Tongue (tissue), 2 donors: ENCODE results near the gene SLIT3. TPM values are rescaled to one million over a fixed set of nuclear protein-coding genes. Genes with fewer than 3 reads are reported as not detected.

Experiments used
- DNase-seq: peaks from one replicate; pipeline ENCODE4 v3.0.0-alpha.2; 2015
- total RNA-seq: library from RNA; depleted of rRNA; stranded (reverse); fragments of >200 nt; gene quantifications from one replicate; pipeline ENCODE4 v1.2.3, GENCODE V29; 2014

SLIT3 gene
- total RNA-seq, 1 donor from 2014 or later, result 21.4 TPM

DNA sequence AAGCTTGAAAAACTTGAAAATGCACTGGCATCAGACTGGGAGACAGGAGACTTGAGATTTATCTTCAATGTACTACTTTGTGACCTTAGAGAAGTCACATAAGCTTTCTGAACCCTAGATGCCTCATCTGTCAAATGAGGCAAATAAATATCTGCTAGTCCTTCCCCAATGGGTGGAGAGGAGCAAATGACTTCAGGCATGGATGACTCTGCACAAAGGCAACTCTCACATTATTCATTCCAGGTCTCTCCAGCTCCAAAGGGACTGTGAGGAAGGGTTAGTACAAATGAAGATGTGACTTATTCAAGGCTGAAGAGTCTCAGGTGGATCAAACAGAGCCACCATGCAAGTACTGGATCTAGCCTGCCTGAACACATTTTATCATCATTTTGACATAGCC lies 228.7 kb downstream of the SLIT3 start:
- DNase-seq, result no peak

GRCh38 chr5:169070413-169070812 lies 230.5 kb downstream of the SLIT3 start:
- no peak for DNase-seq

DNA sequence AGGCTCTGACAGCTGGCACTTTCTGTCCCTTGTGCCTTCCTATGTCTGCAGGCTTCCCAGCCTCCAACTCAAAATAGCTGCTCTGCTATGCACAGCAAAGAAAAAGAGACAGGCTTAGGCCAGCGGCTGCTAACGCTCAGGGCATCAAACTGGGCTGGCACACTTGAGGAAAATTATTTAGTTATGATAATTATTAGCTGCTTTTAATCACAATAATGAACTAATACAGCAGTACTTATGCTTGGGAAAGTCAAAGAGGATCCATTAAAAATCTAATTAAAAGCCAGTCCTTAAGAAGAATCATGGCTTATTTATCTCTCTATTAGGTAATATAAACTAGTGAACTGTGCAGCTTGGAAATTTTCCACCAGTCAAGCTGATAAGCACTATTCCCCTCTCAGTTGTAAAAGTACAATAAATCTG lies 233.2 kb downstream of the SLIT3 start:
- peak; percentile 22 for DNase-seq

DNA sequence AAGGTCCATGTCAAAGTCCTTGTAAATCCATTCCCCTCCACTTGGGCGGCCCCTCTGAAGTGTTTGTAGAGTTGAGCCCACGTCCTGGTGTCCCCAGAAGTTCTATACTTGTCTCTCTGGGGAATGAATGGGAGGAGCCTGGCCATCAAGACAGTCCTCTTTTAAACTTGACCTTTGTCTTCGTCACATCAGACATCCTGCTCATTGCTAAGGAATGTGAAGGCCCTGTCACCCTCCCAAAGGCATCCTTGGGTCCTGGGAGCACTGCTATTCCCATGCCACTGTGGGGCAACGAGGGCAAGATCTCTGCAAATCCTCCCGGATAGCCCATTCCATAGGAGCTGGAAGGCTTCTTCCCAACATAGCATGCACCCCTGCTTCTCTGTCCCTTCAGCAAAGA lies 235.5 kb downstream of the SLIT3 start:
- DNase-seq, result no peak

- DNase-seq, result peak; percentile 65
These were observed 236.8 kb downstream of the SLIT3 start for GRCh38 chr5:169064093-169064492.

DNA sequence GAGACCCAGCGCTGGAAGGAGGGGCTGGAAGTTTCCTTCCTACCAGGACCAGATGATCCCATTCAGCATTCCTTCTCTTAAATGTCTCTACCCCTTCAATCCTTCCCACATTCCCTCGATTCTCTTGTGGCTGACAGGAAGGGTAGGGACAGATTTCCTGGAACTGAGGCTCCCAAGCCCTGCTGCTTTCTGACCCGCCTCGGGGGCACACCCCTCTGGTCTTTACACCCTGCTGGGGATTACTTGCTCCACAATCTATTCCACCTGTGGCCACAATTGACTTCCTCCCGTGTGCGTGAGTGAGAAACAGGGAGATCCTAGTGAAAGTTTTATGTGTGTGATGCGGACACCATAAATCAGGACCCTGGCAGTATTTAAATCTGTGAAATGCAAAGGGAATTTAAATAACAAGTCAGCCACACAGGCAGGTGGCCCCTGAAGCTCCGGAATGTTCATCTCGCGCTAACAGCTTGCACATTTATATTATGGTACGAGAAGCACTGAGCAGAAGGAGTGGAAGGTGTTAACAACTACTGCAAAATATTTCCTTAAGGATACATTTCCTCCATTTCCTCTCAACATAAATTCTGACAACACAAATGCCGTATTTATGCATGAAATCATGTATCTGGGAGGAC lies 237.5 kb downstream of the SLIT3 start:
- DNase-seq, result no peak

DNA sequence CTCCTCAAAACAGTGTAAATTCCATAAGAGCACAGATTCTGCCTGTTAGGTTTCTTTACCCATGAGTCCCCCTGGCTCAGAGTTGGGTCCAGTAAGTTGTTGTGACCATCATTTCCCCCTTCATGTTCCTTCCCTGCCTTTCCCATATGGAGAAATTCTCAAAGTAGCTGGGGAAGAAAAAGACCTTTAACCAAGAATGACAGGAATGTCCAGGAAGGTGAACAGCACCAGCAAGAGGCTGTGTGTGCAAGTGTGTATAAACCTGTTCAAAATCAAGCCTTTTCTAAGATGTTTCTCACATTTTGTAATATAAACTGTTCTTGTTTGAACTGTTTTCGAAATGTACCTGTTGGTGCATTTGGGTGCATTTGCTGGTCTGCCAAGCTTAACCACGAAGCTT lies 238.2 kb downstream of the SLIT3 start:
- DNase-seq, result no peak

DNA sequence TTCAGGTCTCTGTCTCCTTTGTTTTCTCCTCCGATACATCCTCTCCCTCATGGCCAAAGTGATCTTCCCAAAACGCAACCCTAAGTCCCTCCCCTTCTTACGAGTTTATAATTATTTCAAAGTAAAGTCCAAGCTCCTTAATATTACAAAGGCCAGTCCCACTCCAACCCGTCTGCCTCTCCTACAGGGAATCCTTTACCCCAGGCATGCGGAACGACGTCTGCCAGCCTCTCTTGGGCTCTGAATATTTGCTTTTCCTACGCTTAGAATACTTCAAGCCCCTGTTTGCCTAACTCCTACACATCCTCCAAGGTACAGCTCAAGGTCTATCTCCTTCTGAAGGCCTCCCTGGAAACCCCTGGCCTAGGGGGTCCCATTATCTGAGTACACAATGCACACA lies 246.4 kb downstream of the SLIT3 start:
- DNase-seq, result no peak

DNA sequence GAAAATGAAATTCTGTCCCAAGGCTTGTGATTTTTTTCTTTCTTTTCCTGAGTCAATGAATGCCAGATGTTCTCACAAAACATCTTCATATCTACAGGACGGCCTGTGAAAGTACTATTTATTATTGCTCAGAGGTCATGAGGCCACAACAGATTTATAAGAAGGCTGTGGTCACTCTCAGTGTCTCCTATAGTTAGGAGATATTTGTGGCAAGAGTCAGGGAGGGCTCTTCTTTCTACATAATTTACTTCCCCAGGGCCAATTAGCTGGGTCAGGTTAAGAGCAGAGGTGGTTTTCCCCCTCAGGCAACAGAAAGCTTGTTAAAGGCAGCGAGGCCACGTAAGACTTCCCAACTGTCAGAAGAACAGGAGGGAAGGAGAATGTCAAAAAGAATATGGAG lies 248.7 kb downstream of the SLIT3 start:
- DNase-seq, result no peak

DNA sequence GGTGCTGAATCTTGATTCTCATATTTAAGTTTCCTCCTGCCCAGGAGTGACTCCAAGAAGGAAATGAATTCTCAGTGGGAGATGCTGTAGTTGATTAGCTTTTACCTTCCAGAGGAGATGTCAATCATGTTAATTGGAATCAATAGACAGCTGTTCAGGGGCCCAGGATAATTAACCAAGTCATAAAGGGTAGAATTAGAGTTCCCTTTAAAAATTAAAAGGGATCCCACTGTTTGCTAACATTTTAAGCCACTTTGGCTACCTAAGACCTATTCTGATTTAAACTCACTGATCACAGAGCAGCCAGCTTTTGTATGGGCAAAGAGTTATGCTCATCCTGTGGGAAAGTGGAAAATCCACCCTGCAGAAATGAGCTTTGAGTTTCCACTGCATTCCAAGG lies 249.6 kb downstream of the SLIT3 start:
- no peak for DNase-seq

- no peak for DNase-seq
These were observed 250.3 kb downstream of the SLIT3 start for GRCh38 chr5:169050636-169051035.

- no peak for DNase-seq
These were observed 250.8 kb downstream of the SLIT3 start for GRCh38 chr5:169050146-169050571.

DNA sequence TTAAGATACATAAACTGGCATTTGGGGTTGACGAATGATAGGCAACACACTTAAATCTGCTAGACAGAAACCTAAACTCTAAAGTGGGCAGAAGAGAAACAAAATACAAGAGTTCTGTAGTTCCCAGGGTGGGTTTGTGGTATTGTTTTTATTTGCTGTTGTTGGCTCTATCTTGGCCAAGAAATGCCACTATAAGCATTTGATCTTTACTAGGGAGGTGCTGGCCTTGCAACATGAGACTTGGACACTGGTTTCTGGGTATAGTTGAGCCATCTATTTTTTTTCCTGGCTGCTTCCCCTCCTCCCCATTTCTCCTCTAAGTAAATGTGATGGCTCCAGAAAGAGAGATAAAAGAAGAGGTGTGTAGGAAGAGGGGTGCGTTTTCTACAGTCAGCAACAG lies 251.2 kb downstream of the SLIT3 start:
- no peak for DNase-seq

DNA sequence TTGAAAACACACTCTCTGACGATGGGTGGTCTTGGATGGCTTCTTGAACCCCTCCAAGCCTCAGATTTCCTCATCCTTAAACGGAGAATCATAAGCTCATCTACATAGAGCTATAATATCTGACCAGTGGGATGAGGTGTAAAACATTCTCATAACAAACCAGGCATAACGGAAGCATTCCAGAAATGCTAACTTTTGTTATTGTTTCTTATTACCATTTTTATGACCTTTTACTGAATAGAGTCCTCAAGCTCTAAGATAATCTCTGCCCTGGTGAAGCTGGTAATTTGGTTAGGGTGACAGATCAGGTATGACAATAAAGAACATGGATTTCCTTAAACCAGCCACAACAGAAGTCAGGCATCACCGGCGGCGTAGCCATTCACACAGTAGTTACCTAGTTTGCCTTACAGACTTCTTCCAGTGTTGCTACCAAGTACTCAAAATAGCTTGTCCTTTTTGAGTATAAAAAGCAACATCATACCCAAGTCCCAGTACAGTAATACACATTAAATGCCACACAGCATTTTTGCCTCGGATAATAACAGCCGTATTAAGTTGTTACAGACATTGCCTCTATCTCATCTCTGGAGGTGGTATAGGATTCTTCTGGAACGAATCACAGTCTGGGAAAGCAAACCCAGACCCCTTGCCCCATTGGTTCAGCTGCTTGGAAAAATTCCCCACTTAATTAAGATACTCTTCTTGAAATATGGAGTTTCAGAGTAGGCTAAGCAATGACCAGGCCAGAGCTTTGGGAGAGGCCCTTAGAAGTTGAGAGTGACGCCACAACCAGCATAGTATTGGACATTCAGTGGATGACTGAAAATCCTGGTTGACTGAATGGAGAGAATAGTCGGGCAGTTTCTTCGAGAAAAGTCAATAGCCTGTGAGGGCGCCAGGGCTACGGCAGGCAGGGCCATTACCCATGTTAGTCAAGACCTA lies 252.5 kb downstream of the SLIT3 start:
- DNase-seq, result no peak

DNA sequence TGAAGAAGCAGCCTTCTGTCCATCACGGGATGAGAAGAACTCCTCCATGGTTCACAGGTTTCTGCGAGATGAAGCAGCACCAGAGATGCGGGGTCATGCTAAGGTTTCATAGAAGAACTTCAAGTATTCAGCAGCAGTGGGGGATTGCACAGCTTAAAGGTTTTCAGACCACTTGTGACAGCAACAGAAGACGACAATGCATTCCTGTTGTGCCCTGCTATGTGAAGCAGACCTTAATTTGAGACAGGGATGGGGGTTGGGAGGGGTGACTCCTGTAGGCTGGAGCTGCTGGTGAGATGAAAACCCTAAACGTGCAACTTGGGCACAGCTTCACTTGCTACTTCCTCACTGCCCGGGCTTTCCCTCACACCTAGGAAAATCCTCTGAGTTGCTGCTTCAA lies 256.0 kb downstream of the SLIT3 start:
- no peak for DNase-seq

GRCh38 chr5:169041180-169041579 lies 259.8 kb downstream of the SLIT3 start:
- no peak for DNase-seq

DNA sequence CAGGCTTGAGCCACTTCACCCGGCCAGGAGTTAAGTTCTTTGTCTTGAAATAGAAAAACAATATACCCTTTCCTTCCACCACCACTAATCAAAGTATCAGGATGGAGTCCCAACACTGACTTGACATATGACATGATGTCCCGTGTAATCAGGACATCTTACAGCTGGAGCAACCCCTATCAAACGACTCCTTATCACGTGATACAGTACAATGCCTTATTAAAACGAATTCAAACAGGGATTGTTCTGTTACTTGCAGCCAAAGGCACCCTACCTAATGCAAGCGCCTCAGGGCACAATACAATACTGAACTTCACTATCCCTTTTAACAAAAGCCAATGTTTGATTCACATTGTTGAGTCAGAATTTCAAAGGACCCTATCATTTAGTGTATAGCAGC lies 261.3 kb downstream of the SLIT3 start:
- DNase-seq, result no peak

DNA sequence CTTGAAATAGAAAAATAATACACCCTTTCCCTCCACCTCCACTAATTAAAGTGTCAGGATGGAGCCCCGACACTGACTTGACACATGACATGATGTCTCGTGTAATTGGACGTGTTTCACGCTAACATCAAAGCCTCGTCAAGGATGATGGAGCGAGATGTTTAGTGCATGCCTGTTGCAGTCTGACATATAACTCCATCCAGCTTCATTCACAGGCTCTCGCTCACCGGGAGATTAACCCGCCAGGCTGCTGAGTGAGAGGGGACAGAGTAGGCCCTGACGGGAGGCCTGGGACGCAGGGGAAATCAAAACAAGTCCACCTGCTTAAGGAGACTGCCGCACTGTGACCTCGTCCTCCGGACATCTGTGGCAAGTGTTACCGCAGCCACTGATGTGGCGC lies 263.5 kb downstream of the SLIT3 start:
- DNase-seq, result no peak

GRCh38 chr5:169036079-169036805 lies 264.7 kb downstream of the SLIT3 start:
- no peak for DNase-seq

DNA sequence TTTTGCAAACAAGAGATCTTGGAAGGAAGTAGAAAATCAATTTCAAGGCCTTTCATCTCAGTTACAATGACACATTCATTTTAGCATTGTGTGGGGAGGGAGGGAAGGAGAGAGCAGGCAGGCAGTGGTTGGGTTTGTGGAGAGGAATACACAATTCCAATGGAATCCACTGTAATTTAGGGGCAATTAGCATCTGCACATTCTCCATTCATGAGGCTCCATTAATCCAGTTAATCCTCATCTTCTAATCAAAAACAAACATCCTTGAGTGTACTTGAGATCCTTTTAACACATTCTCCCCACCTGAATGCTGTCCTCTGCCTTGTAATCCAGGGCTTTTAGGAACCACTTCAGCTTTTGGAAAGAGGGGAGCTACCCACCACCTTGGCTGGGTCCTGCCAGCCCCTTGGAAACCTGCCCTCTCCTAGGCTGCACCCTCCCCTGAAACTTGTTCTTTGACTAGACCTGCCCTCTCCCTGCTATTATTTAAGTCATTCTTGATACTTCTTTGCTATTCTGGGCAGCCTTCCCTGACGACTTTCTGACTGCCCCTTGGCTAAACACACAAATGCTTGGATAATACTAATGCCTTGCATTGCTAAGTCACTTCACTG lies 271.2 kb downstream of the SLIT3 start:
- DNase-seq, result peak; percentile 18

DNA sequence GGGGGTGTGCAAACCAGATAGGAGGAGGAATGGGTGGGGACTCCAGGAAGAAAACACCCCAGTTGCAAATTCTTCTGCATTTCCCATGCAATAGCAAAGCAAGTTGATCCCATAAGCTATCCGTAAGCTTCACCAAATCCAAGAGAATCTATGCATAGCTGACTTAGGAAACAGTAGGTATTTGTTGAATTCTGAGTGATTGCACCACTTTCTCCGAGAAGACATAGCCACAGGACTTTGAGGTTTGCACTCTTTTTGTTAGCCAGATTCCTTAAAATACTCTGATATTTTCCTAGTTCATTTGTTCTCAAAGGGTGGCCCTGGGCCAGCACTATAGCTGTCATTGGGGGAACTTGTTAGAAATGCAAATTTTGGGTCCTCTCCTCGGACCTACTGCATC lies 271.9 kb downstream of the SLIT3 start:
- DNase-seq, result peak; percentile 18

- peak; percentile 25 for DNase-seq
These were observed 273.4 kb downstream of the SLIT3 start for GRCh38 chr5:169027501-169028061.
